Skeletal muscle satellite cell (primary cell): ENCODE data around the gene ANKRD33.
A peak's percentile ranks its signal among the peaks of the same experiment; 100 is the strongest.

ENCODE experiments used
- H3K27me3 ChIP-seq: 2 replicates; pipeline ENCODE4 v1.7.0; 2013; ENCODE audit warnings: low read length; ENCODE audit not compliant: control insufficient read depth, insufficient read depth
- H3K36me3 ChIP-seq: 2 replicates; pipeline ENCODE4 v1.7.0; 2013; ENCODE audit warnings: mild to moderate bottlenecking, control low read depth, low read length; ENCODE audit not compliant: insufficient read depth
- H3K4me1 ChIP-seq: 2 replicates; pipeline ENCODE4 v1.7.0; 2013; ENCODE audit warnings: low read length; ENCODE audit not compliant: control insufficient read depth, insufficient read depth
- H3K4me2 ChIP-seq: 2 replicates; pipeline ENCODE4 v1.7.0; 2013; ENCODE audit warnings: mild to moderate bottlenecking, low read length
- H3K4me3 ChIP-seq: 2 replicates; pipeline ENCODE4 v1.7.0; 2013; ENCODE audit warnings: low read length
- H3K9ac ChIP-seq: 2 replicates; pipeline ENCODE4 v1.7.0; 2013; ENCODE audit warnings: mild to moderate bottlenecking, low read depth, low read length, moderate library complexity
- H3K9me3 ChIP-seq: replicated peaks from 2 replicates; pipeline ENCODE4 v1.7.0; 2013; ENCODE audit warnings: mild to moderate bottlenecking, control low read depth, low read length

Gene ANKRD33

GRCh38 chr12:51863933-51864832 lies 23.7 kb upstream of the ANKRD33 start:
- H3K4me3 ChIP-seq = peak overlapping the region; percentile 60
- H3K4me1 ChIP-seq = peaks cover 18% of the 10 kb centered on the region
- peak overlapping the region; percentile 93 for H3K4me2 ChIP-seq
- H3K36me3 ChIP-seq = no peaks in the 10 kb centered on the region
- H3K9ac ChIP-seq = peak overlapping the region; percentile 40
- peaks cover 37% of the 10 kb centered on the region for H3K27me3 ChIP-seq
- H3K9me3 ChIP-seq = no peaks in the 10 kb centered on the region

- Histone ChIP-seq H3K4me3 (peak overlapping the region; percentile 60), H3K27me3 (peaks cover 45% of the 10 kb centered on the region), H3K4me1 (peaks cover 19% of the 10 kb centered on the region), H3K9ac (no peak overlapping the region), H3K36me3 (no peaks in the 10 kb centered on the region), H3K4me2 (peak overlapping the region; percentile 93), H3K9me3 (no peaks in the 10 kb centered on the region)
Measured at GRCh38 chr12:51864833-51865670, 22.9 kb upstream of the ANKRD33 start.

- H3K27me3 ChIP-seq = peaks cover 53% of the 10 kb centered on the region
- no peaks in the 10 kb centered on the region for H3K9me3 ChIP-seq
- no peak overlapping the region for H3K4me3 ChIP-seq
- H3K4me2 ChIP-seq = no peak overlapping the region
- no peaks in the 10 kb centered on the region for H3K36me3 ChIP-seq
- no peak overlapping the region for H3K9ac ChIP-seq
- H3K4me1 ChIP-seq = peaks cover 19% of the 10 kb centered on the region
Measured at GRCh38 chr12:51865757-51866270, 22.1 kb upstream of the ANKRD33 start.

- Histone ChIP-seq H3K4me2 (no peak overlapping the region), H3K9me3 (no peaks in the 10 kb centered on the region), H3K36me3 (no peaks in the 10 kb centered on the region), H3K4me3 (no peak overlapping the region), H3K4me1 (peaks cover 19% of the 10 kb centered on the region), H3K9ac (no peak overlapping the region), H3K27me3 (peaks cover 58% of the 10 kb centered on the region)
Measured at GRCh38 chr12:51866324-51866723, 21.6 kb upstream of the ANKRD33 start.

- no peaks in the 10 kb centered on the region for H3K36me3 ChIP-seq
- H3K4me3 ChIP-seq = no peak overlapping the region
- peaks cover 57% of the 10 kb centered on the region for H3K27me3 ChIP-seq
- no peak overlapping the region for H3K9ac ChIP-seq
- no peaks in the 10 kb centered on the region for H3K9me3 ChIP-seq
- H3K4me2 ChIP-seq = no peak overlapping the region
- peaks cover 19% of the 10 kb centered on the region for H3K4me1 ChIP-seq
Measured at GRCh38 chr12:51866762-51867161, 21.1 kb upstream of the ANKRD33 start.

GRCh38 chr12:51867371-51867770 lies 20.5 kb upstream of the ANKRD33 start:
- H3K36me3 ChIP-seq = no peaks in the 10 kb centered on the region
- peaks cover 19% of the 10 kb centered on the region for H3K4me1 ChIP-seq
- no peak overlapping the region for H3K4me3 ChIP-seq
- peaks cover 51% of the 10 kb centered on the region for H3K27me3 ChIP-seq
- H3K9ac ChIP-seq = no peak overlapping the region
- no peak overlapping the region for H3K4me2 ChIP-seq
- H3K9me3 ChIP-seq = no peaks in the 10 kb centered on the region

- H3K27me3 ChIP-seq = peaks cover 54% of the 10 kb centered on the region
Measured at GRCh38 chr12:51867796-51868428, 20.0 kb upstream of the ANKRD33 start.

GRCh38 chr12:51868821-51869495 lies 18.9 kb upstream of the ANKRD33 start:
- H3K4me2 ChIP-seq = peak overlapping the region; percentile 95
- peak overlapping the region; percentile 34 for H3K9ac ChIP-seq
- peak overlapping the region; percentile 71 for H3K4me3 ChIP-seq
- H3K27me3 ChIP-seq = peaks cover 56% of the 10 kb centered on the region
- H3K9me3 ChIP-seq = no peaks in the 10 kb centered on the region
- peaks cover 16% of the 10 kb centered on the region for H3K4me1 ChIP-seq
- H3K36me3 ChIP-seq = no peaks in the 10 kb centered on the region

More at GRCh38 chr12:51867796-51868428, 20.0 kb upstream of the ANKRD33 start:
- no peak overlapping the region for H3K4me2 ChIP-seq
- H3K4me3 ChIP-seq = no peak overlapping the region
- H3K4me1 ChIP-seq = peaks cover 19% of the 10 kb centered on the region
- no peaks in the 10 kb centered on the region for H3K9me3 ChIP-seq
- no peak overlapping the region for H3K9ac ChIP-seq
- H3K36me3 ChIP-seq = no peaks in the 10 kb centered on the region

- H3K36me3 ChIP-seq = no peaks in the 10 kb centered on the region
- peak overlapping the region; percentile 95 for H3K4me2 ChIP-seq
- H3K9me3 ChIP-seq = no peaks in the 10 kb centered on the region
- H3K4me3 ChIP-seq = peak overlapping the region; percentile 71
- peaks cover 11% of the 10 kb centered on the region for H3K4me1 ChIP-seq
- peaks cover 57% of the 10 kb centered on the region for H3K27me3 ChIP-seq
- H3K9ac ChIP-seq = peak overlapping the region; percentile 34
Measured at GRCh38 chr12:51869496-51869865, 18.4 kb upstream of the ANKRD33 start.

GRCh38 chr12:51869931-51870330 lies 18.0 kb upstream of the ANKRD33 start:
- Histone ChIP-seq H3K9me3 (no peaks in the 10 kb centered on the region), H3K27me3 (peaks cover 52% of the 10 kb centered on the region), H3K4me2 (no peak overlapping the region), H3K36me3 (no peaks in the 10 kb centered on the region), H3K9ac (no peak overlapping the region), H3K4me3 (peak overlapping the region; percentile 71), H3K4me1 (peaks cover 7% of the 10 kb centered on the region)
